Fibroblast of lung (primary cell): ENCODE measurements around the gene MAML3. TPM values are rescaled to one million over a fixed set of nuclear protein-coding genes. Genes with fewer than 3 reads are reported as not detected.

ENCODE experiments used
- DNase-seq, 2 donors: peaks; one replicate each; pipeline versions ENCODE4 v3.0.0 to v3.0.0-alpha.2; 2010; ENCODE audit warnings: low read depth in 2 of 2
- H2AFZ ChIP-seq: 2 replicates; pipeline ENCODE4 v1.5.1; 2012; ENCODE audit warnings: low read length, control low read depth, inconsistent platforms
- H3K27ac ChIP-seq: 2 replicates; pipeline ENCODE4 v1.5.1; 2011; ENCODE audit warnings: low read length, control low read depth; ENCODE audit not compliant: insufficient read depth
- H3K27me3 ChIP-seq: 2 replicates; pipeline ENCODE4 v1.5.1; 2011; ENCODE audit warnings: mild to moderate bottlenecking, low read length; ENCODE audit not compliant: control insufficient read depth, insufficient read depth
- H3K36me3 ChIP-seq: 2 replicates; pipeline ENCODE4 v1.5.1; 2011; ENCODE audit warnings: low read length; ENCODE audit not compliant: control insufficient read depth, insufficient read depth
- H3K4me1 ChIP-seq: 2 replicates; pipeline ENCODE4 v1.5.1; 2011; ENCODE audit warnings: low read length; ENCODE audit not compliant: control insufficient read depth, insufficient read depth; ENCODE audit errors: extremely low read depth
- H3K4me2 ChIP-seq: 2 replicates; pipeline ENCODE4 v1.5.1; 2011; ENCODE audit warnings: low read length, control low read depth; ENCODE audit not compliant: insufficient read depth; ENCODE audit errors: extremely low read depth
- H3K4me3 ChIP-seq, 4 experiments: fragments of 200-600 bp in 1 of 4; sonication (generic) in 1 of 4; replicated peaks in 1 of 4; 2 replicates each; pipeline ENCODE4 v1.5.1; 2011 to 2016; ENCODE audit warnings: low read length in 4 of 4, low read depth in 3 of 4, mild to moderate bottlenecking in 3 of 4, control low read depth in 2 of 4, inconsistent platforms in 1 of 4, mixed read lengths in 1 of 4; ENCODE audit not compliant: insufficient read depth in 1 of 4; ENCODE audit errors: control extremely low read depth in 1 of 4
- H3K79me2 ChIP-seq: 2 replicates; pipeline ENCODE4 v1.5.1; 2012; ENCODE audit warnings: mild to moderate bottlenecking, low read length, inconsistent platforms; ENCODE audit not compliant: control insufficient read depth, insufficient read depth
- H3K9ac ChIP-seq: 2 replicates; pipeline ENCODE4 v1.5.1; 2011; ENCODE audit warnings: mild to moderate bottlenecking, low read length, control low read depth; ENCODE audit not compliant: insufficient read depth
- H3K9me3 ChIP-seq: 2 replicates; pipeline ENCODE4 v1.5.1; 2012; ENCODE audit warnings: low read depth, low read length; ENCODE audit not compliant: control insufficient read depth, insufficient read depth
- H4K20me1 ChIP-seq: 2 replicates; pipeline ENCODE4 v1.5.1; 2011; ENCODE audit warnings: low read length; ENCODE audit not compliant: control insufficient read depth, insufficient read depth; ENCODE audit errors: extremely low read depth
- CTCF ChIP-seq, 2 donors: IDR thresholded peaks in 1 of 2; conservative IDR thresholded peaks in 1 of 2; 1 replicate in 1 of 2; 2 replicates in 1 of 2; pipeline ENCODE4 v1.5.1; 2011 to 2012; ENCODE audit warnings: low read length in 2 of 2, control low read depth in 1 of 2, inconsistent platforms in 1 of 2, low read depth in 1 of 2, mild to moderate bottlenecking in 1 of 2
- EZH2 ChIP-seq: IDR thresholded peaks from 2 replicates; pipeline ENCODE4 v1.5.1; 2012; ENCODE audit warnings: low read length, control low read depth, mild to moderate bottlenecking; ENCODE audit errors: missing control alignments
- polyA plus RNA-seq, 2 donors: library from polyadenylated mRNA; depleted of rRNA in 1 of 2; stranded (reverse) in 1 of 2; unstranded in 1 of 2; fragments of >200 nt; gene quantifications; 2 replicates each; pipeline ENCODE4 v1.2.1, GENCODE V29; 2011 to 2012; ENCODE audit warnings: missing spikeins in 1 of 2
- total RNA-seq: library from RNA; depleted of rRNA; stranded (reverse); fragments of >200 nt; gene quantifications from 2 replicates; pipeline ENCODE4 v1.2.1, GENCODE V29; 2014

The MAML3 gene
- total and polyA plus RNA-seq, 2 donors (not counting 1 experiment from before 2014, with no cell fraction given), result 2.0 to 2.8 TPM

- Histone ChIP-seq H2AFZ (peak overlapping the region; percentile 67), H3K4me2 (peak overlapping the region; percentile 59), H3K79me2 (no peaks in the 10 kb centered on the region), H3K27me3 (no peaks in the 10 kb centered on the region), H3K9me3 (no peaks in the 10 kb centered on the region), H4K20me1 (no peaks in the 10 kb centered on the region), H3K9ac (peak overlapping the region; percentile 85), H3K4me3 (peak overlapping the region; percentile 85 to 99 (median 97)), H3K4me1 (no peaks in the 10 kb centered on the region), H3K27ac (peak overlapping the region; percentile 97), H3K36me3 (no peaks in the 10 kb centered on the region)
- peak; percentile 97 for DNase-seq
- TF ChIP-seq CTCF (conservative IDR thresholded peaks at IDR 0.05 in 1 of 2, IDR thresholded peaks at IDR 0.05 in 1 of 2; ENCODE audit: low read depth in 1 of 2, low read length in 2 of 2) (no peak), EZH2 (no peak)
Observed at GRCh38 chr4:140150886-140151698, 2.9 kb downstream of the MAML3 start.

GRCh38 chr4:140150636-140150885 is 3.4 kb downstream of the MAML3 start:
- Histone ChIP-seq H3K27me3 (no peaks in the 10 kb centered on the region), H3K4me2 (peak overlapping the region; percentile 94), H4K20me1 (no peaks in the 10 kb centered on the region), H3K27ac (peak overlapping the region; percentile 97), H3K9ac (peak overlapping the region; percentile 85), H3K4me3 (peak overlapping the region; percentile 81 to 99 (median 91)), H2AFZ (peak overlapping the region; percentile 93), H3K36me3 (no peaks in the 10 kb centered on the region), H3K79me2 (no peaks in the 10 kb centered on the region), H3K4me1 (no peaks in the 10 kb centered on the region), H3K9me3 (no peaks in the 10 kb centered on the region)
- DNase-seq, result no peak
- TF ChIP-seq CTCF (conservative IDR thresholded peaks at IDR 0.05 in 1 of 2, IDR thresholded peaks at IDR 0.05 in 1 of 2; ENCODE audit: low read depth in 1 of 2, low read length in 2 of 2), result no peak
- no peak for TF ChIP-seq EZH2

GRCh38 chr4:140149846-140150635 is 3.9 kb downstream of the MAML3 start:
- H4K20me1 ChIP-seq, result no peaks in the 10 kb centered on the region
- TF ChIP-seq EZH2 (no peak), CTCF (conservative IDR thresholded peaks at IDR 0.05 in 1 of 2, IDR thresholded peaks at IDR 0.05 in 1 of 2; ENCODE audit: low read depth in 1 of 2, low read length in 2 of 2) (no peak)
- peak; percentile 54 to 65 for DNase-seq
- H3K4me1 ChIP-seq, result no peaks in the 10 kb centered on the region
- no peaks in the 10 kb centered on the region for H3K36me3 ChIP-seq
- H3K9ac ChIP-seq, result peak overlapping the region; percentile 85
- H3K79me2 ChIP-seq, result no peaks in the 10 kb centered on the region
- H3K4me3 ChIP-seq, result peak overlapping the region; percentile 81 to 99 (median 91)
- H2AFZ ChIP-seq, result peak overlapping the region; percentile 93
- no peaks in the 10 kb centered on the region for H3K9me3 ChIP-seq
- peak overlapping the region; percentile 94 for H3K4me2 ChIP-seq
- no peaks in the 10 kb centered on the region for H3K27me3 ChIP-seq
- peak overlapping the region; percentile 97 for H3K27ac ChIP-seq
